Coronary artery (tissue), 2 donors: ENCODE data around the gene GM2A.

Experiments
- DNase-seq: peaks from one replicate; pipeline ENCODE4 v3.0.0-alpha.2; 2017; ENCODE audit warnings: low spot score
- H3K27ac ChIP-seq, 2 donors: fragments of 200-600 bp; sonication (generic); one replicate each; pipeline ENCODE4 v1.5.1; 2016 to 2019
- H3K4me3 ChIP-seq: fragments of 200-600 bp; sonication (generic); 2 replicates; pipeline ENCODE4 v1.5.1; 2016; ENCODE audit warnings: mild to moderate bottlenecking, moderate library complexity
- TF ChIP-seq, protein P1 (sequence below): fragments of 200-600 bp; sonication (generic); IDR thresholded peaks from one replicate; pipeline ENCODE4 v1.5.1; 2019; ENCODE audit warnings: antibody characterized with exemption

GM2A gene

DNA sequence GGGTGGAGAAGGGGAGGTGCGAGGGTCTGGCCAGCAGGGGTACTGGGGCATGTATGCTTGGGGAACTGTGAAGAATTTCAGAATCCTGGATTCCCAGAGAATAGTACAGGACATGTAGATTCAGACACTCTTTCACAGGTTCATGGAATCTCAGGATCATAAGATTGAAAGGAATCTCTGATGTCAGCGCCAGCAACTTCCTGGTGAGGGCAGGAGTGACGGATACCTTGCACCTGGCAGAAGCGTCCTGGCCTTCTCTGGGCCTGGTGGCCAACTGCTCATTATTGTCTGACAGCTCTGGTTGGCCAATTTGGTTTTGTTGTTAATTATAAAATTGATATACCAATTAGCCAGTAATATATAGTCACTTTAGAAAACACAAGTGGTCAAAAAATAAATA lies 6.9 kb downstream of the GM2A start:
- DNase-seq = no peak
- H3K4me3 ChIP-seq = no peak overlapping the region
- no peak overlapping the region for H3K27ac ChIP-seq
- TF ChIP-seq, protein P1, sequence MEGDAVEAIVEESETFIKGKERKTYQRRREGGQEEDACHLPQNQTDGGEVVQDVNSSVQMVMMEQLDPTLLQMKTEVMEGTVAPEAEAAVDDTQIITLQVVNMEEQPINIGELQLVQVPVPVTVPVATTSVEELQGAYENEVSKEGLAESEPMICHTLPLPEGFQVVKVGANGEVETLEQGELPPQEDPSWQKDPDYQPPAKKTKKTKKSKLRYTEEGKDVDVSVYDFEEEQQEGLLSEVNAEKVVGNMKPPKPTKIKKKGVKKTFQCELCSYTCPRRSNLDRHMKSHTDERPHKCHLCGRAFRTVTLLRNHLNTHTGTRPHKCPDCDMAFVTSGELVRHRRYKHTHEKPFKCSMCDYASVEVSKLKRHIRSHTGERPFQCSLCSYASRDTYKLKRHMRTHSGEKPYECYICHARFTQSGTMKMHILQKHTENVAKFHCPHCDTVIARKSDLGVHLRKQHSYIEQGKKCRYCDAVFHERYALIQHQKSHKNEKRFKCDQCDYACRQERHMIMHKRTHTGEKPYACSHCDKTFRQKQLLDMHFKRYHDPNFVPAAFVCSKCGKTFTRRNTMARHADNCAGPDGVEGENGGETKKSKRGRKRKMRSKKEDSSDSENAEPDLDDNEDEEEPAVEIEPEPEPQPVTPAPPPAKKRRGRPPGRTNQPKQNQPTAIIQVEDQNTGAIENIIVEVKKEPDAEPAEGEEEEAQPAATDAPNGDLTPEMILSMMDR = no peak

DNA sequence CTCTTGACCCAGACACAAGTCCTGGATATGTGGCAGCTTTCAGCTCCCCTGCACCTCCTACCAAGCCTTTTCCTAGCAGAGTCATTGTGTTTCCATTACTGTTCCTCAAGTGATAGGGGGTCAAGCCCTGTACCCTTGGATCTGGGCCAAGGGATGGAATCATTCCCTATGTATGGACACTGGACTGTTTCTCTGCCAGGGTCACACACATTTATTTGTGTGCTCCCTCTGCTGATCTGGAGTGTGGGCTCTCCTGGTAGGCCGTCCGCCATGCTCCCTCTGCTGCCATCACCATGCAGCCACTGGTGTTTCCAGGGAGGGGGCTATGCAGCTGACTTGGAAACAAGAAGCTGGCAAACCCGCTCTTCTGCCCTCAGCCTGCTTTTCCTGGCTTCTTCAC lies 9.5 kb downstream of the GM2A start:
- Histone ChIP-seq H3K27ac (no peak overlapping the region), H3K4me3 (no peak overlapping the region)
- DNase-seq = no peak
- TF ChIP-seq, protein P1 = no peak

DNA sequence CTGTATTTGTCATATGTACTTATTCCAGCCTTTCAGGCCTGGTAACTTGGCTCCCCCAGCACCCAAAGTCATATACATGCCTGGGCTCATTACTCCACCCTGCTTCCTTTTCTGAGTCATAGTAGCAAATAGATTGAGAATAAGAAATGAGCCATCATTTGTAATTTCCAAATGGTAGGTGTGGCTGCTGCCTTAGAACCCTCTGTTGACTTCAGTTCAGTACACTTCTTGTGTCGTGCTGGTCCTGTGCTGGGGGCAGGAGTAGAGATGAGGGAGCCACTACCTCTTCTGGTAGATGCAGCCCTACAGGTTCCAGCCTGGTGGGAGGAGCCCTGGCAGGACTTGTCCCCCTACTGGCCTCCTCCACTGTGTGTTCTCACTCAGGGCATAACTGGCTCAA lies 11.1 kb downstream of the GM2A start:
- DNase-seq = no peak
- TF ChIP-seq, protein P1 = no peak
- H3K27ac ChIP-seq = no peak overlapping the region
- H3K4me3 ChIP-seq = no peak overlapping the region

DNA sequence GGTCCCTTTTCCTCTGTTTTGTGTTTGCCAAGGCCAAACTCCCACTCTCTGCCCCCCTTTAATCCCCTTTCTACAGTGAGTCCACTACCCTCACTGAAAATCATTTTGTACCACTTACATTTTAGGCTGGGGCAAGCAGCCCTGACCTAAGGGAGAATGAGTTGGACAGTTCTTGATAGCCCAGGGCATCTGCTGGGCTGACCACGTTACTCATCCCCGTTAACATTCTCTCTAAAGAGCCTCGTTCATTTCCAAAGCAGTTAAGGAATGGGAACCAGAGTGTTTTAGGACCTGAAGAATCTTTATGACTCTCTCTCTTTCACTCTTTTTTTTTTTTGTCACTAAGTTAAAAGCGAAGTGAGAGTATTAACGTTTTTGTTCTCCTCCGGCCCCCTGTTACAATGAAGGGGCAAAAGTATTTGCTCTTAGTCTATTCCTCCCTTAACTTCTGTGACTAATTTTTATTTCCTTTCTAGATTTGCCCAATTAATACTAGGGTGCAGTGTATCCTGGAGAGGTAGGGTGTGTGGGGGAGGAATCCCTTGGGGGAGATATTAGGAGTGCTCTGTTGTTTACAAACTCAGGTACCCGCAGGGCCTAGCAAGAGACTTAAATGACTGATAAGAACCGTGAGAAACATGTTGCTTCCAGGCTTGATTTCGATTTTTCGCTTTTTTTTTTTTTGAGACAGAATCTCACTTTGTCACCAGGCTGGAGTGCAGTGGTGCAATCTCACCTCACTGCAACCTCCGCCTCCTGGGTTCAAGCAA lies 14.7 kb downstream of the GM2A start:
- H3K27ac ChIP-seq = no peak overlapping the region
- H3K4me3 ChIP-seq = no peak overlapping the region
- no peak for DNase-seq
- TF ChIP-seq, protein P1 = no peak

DNA sequence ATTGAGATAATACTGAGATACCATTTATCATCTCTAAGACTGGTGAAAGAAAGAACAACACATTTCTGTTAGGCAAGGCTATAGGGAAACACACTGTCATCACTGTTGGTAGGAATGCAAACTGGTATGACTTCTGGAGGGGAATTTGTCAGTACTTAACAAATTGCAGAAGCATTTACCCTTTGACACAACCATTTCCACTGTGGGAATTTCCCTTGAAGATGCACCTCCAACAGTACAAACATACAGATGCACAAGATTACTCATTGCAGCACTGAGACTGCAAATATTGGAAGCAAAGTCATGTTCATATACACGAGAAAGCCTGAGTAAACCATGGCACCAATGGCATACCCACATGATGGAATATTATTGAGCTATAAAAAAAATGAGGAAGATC lies 17.6 kb downstream of the GM2A start:
- Histone ChIP-seq H3K27ac (no peak overlapping the region), H3K4me3 (no peak overlapping the region)
- TF ChIP-seq, protein P1 = no peak
- no peak for DNase-seq

DNA sequence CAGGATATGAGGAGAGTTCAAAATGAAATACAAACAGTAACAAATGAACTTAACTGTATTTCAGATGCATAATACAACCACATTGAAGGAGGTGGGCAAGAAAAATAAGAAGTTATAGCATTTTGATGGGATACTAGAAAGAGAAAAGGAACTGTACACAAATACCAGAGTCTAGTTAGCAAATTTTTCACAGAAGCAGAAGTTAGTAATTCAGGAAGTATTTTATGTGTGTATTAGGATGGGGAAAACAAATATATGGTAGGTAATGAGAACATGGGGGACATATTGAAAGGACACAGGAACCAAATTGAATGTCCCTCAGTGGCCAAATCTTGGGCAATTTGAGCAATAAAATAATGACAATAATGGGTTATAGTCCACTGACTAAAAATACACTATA lies 18.4 kb downstream of the GM2A start:
- no peak overlapping the region for H3K27ac ChIP-seq
- H3K4me3 ChIP-seq = no peak overlapping the region
- TF ChIP-seq, protein P1 = no peak
- no peak for DNase-seq

DNA sequence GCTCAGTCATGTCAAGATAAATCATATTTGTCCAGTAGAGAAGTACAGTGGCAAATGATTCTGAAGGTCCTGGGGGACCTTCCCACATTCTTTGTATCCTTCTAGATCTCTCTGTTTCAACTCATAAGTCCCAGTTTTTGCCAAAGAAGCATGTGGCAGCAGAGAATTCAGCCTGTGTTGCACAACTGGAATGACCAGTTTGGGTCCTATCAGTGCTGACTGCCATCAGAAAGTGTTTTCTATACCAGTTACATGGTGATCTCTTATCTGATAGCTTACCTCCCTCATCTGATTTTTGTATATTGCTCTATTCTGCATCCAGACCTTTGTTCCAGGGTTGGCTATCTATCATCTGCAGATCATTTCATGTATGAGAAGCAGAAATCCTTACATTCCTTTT lies 21.7 kb downstream of the GM2A start:
- TF ChIP-seq, protein P1 = no peak
- no peak overlapping the region for H3K27ac ChIP-seq
- no peak for DNase-seq

More for the DNA sequence above, 21.7 kb downstream of the GM2A start:
- H3K4me3 ChIP-seq = no peak overlapping the region
